Mesothelial cell of epicardium (in vitro differentiated cells): ENCODE data around the gene MYOCOS. TPM values are rescaled to one million over a fixed set of nuclear protein-coding genes. Genes with fewer than 3 reads are reported as not detected.

Experiments
- DNase-seq, 2 experiments: peaks; one replicate each; pipeline ENCODE4 v3.0.0; 2021; ENCODE audit warnings: low spot score in 2 of 2; ENCODE audit not compliant: unreplicated experiment in 2 of 2
- H3K27ac Mint-ChIP-seq: 2 replicates; pipeline ENCODE4 v1.8.0; 2021; ENCODE audit warnings: mixed read lengths
- H3K27me3 Mint-ChIP-seq: 2 replicates; pipeline ENCODE4 v1.8.0; 2021; ENCODE audit warnings: low read depth, mixed read lengths
- H3K36me3 Mint-ChIP-seq: 2 replicates; pipeline ENCODE4 v1.8.0; 2021; ENCODE audit warnings: mixed read lengths
- H3K4me1 Mint-ChIP-seq: 2 replicates; pipeline ENCODE4 v1.8.0; 2021; ENCODE audit warnings: mixed read lengths
- H3K4me3 Mint-ChIP-seq: 2 replicates; pipeline ENCODE4 v1.8.0; 2021; ENCODE audit warnings: mild to moderate bottlenecking, moderate library complexity, mixed read lengths
- H3K9me3 Mint-ChIP-seq: 2 replicates; pipeline ENCODE4 v1.8.0; 2021; ENCODE audit warnings: mixed read lengths
- total RNA-seq: library from RNA; stranded (reverse); gene quantifications from 3 replicates; pipeline ENCODE4 v1.2.1, GENCODE V29; 2021
- TF ChIP-seq, protein P1 (sequence below): fragments of 200-600 bp; sonication (generic); IDR thresholded peaks from one replicate; pipeline ENCODE4 v1.5.0; 2021; ENCODE audit warnings: antibody characterized with exemption; ENCODE audit not compliant: unreplicated experiment

The MYOCOS gene
- total RNA-seq, 1 donor from 2014 or later: not detected

DNA sequence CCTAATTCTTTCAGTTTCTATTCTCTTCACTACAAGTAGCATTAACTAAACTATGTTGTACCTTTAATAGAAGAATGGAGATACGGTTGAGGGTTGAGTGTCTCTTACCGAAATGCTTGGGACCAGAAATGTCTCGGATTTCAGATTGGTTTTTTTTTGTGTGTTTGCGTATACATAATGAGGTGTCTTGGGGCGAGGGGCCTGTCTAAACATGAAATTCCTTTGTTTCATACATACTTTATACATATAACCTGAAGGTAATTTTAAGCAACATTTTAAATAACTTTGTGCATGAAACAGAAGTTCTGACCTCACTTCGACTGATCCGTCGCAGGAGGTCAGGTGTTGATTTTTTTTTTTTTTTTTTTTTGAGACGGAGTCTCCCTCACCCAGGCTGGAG, 36.3 kb upstream of the MYOCOS start:
- Mint-ChIP-seq H3K27me3 (no peaks in the 10 kb centered on the region), H3K27ac (no peak overlapping the region), H3K36me3 (peaks cover 43% of the 10 kb centered on the region)

DNA sequence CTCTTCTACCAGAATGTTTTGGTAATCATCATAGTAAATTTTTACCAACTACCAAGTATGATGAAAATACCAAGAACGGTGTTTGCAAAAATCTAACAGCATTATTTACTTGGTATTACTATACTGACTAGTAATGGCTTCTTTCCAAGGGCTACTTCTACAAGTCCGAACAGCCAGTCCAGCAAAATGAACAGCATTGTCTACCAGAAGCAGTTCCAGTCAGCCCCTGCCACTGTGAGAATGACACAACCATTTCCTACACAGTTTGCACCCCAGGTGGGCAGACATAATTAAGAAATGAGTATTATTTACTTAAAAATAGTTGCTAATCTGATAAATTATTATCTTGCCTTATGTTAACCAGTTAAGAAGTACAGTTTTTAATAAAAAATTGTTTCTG, 33.8 kb upstream of the MYOCOS start:
- DNase-seq: no peak
- no peak overlapping the region for H3K27ac Mint-ChIP-seq
- H3K4me3 Mint-ChIP-seq: no peak overlapping the region
- H3K4me1 Mint-ChIP-seq: no peaks in the 10 kb centered on the region
- TF ChIP-seq, protein P1, sequence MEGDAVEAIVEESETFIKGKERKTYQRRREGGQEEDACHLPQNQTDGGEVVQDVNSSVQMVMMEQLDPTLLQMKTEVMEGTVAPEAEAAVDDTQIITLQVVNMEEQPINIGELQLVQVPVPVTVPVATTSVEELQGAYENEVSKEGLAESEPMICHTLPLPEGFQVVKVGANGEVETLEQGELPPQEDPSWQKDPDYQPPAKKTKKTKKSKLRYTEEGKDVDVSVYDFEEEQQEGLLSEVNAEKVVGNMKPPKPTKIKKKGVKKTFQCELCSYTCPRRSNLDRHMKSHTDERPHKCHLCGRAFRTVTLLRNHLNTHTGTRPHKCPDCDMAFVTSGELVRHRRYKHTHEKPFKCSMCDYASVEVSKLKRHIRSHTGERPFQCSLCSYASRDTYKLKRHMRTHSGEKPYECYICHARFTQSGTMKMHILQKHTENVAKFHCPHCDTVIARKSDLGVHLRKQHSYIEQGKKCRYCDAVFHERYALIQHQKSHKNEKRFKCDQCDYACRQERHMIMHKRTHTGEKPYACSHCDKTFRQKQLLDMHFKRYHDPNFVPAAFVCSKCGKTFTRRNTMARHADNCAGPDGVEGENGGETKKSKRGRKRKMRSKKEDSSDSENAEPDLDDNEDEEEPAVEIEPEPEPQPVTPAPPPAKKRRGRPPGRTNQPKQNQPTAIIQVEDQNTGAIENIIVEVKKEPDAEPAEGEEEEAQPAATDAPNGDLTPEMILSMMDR: no peak
- peaks cover 59% of the 10 kb centered on the region for H3K36me3 Mint-ChIP-seq
- H3K27me3 Mint-ChIP-seq: no peaks in the 10 kb centered on the region
- no peaks in the 10 kb centered on the region for H3K9me3 Mint-ChIP-seq

More for the DNA sequence above, 36.3 kb upstream of the MYOCOS start:
- Mint-ChIP-seq H3K4me3 (no peak overlapping the region), H3K9me3 (no peaks in the 10 kb centered on the region), H3K4me1 (no peaks in the 10 kb centered on the region)
- DNase-seq: no peak
- TF ChIP-seq, protein P1: no peak

DNA sequence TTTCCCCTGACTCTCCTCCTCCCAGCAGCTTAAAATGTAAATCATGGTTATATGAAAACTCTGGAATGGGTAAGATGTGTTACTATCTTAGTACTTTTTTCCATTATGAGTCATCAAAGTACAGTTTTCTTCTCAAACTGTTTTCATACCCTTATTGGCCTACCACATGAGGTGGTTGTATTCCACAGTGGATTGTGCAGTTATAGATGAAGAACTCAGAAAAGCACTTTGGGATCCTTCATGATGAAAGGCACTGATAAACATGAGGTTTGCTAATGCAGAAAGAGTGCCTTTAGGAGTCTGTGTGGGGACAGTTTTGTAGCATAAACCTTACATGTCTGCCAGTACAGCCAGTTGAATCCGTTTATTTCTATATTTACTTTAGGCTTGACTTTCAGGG, 32.0 kb upstream of the MYOCOS start:
- Mint-ChIP-seq H3K27ac (no peak overlapping the region), H3K4me1 (no peaks in the 10 kb centered on the region), H3K9me3 (no peaks in the 10 kb centered on the region), H3K4me3 (no peak overlapping the region), H3K36me3 (peaks cover 51% of the 10 kb centered on the region), H3K27me3 (no peaks in the 10 kb centered on the region)
- TF ChIP-seq, protein P1: no peak
- DNase-seq: no peak

DNA sequence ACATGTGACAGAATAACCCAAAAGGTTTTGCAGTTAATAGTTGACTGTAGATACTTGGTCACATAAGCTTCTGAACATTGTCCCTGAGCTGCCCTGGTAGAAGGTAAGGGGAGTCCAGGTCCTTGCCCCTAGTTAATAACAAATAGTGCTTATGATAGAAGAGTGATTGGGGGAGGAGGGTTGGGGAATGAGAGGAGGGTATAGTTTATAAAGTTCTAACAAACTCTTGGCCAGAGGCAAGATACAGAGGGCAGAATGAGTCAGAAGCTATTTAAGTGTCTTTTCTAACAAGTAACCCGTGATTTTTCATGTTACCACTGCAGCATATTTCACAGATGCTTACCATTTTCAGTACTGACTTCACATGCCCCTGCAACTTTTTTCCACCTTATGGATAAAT, 26.7 kb upstream of the MYOCOS start:
- H3K36me3 Mint-ChIP-seq: peaks cover 35% of the 10 kb centered on the region
- DNase-seq: no peak
- H3K9me3 Mint-ChIP-seq: peaks cover 18% of the 10 kb centered on the region
- H3K4me1 Mint-ChIP-seq: no peaks in the 10 kb centered on the region
- H3K27me3 Mint-ChIP-seq: no peaks in the 10 kb centered on the region
- no peak overlapping the region for H3K4me3 Mint-ChIP-seq
- TF ChIP-seq, protein P1: no peak
- H3K27ac Mint-ChIP-seq: no peak overlapping the region

DNA sequence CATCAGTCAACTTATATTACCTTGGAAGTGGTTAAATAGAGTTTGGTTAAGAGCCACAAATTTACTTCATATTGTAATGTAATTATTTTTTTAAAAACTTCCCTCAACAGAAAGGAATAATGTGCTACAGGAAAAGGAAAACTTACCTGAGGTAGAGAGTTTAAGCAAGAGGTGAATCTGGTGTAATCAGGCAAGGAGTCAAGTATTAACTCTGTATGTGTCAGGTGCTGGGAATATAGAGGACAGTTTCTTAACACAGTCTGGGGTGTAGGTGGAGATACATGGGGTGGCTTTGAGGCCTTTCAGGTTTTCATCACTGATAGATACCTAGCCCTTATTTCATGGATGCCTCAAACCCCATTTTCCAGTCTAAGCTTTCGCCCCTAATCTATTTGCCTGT, 25.9 kb upstream of the MYOCOS start:
- Mint-ChIP-seq H3K4me3 (no peak overlapping the region), H3K36me3 (peaks cover 34% of the 10 kb centered on the region), H3K4me1 (no peaks in the 10 kb centered on the region), H3K27ac (no peak overlapping the region), H3K9me3 (peaks cover 18% of the 10 kb centered on the region), H3K27me3 (no peaks in the 10 kb centered on the region)
- TF ChIP-seq, protein P1: no peak
- no peak for DNase-seq

DNA sequence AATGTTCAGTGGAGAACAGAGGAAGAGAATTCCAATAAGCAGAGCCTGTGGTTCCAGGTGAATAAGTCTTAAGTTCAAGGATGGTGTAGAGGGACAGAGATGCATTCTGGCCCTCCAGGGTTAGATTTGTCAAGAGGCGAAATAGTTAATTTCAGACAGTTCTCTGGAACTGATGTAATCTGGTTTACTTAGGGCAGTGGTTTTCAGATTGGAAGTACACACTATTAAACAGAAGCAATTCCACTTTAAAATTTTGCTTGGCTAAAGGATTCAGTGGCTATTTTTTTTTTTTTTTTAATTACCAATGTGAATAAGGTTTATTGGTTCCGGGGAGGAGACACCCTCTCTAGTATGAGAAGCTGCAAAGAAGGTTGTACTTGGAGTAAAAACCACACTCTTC, 25.3 kb upstream of the MYOCOS start:
- no peak for DNase-seq
- no peak overlapping the region for H3K4me3 Mint-ChIP-seq
- TF ChIP-seq, protein P1: no peak
- no peak overlapping the region for H3K27ac Mint-ChIP-seq
- H3K4me1 Mint-ChIP-seq: no peaks in the 10 kb centered on the region
- peaks cover 18% of the 10 kb centered on the region for H3K9me3 Mint-ChIP-seq
- H3K36me3 Mint-ChIP-seq: peaks cover 28% of the 10 kb centered on the region
- no peaks in the 10 kb centered on the region for H3K27me3 Mint-ChIP-seq
